Activated B cell treated with CpG ODN at 0.5 μM for 24 hours (primary cell): Measurements from ENCODE around the gene SLC25A14. TPM values are rescaled to one million over a fixed set of nuclear protein-coding genes. Genes with fewer than 3 reads are reported as not detected.
A peak's percentile ranks its signal among the peaks of the same experiment; 100 is the strongest.

Experiments
- ATAC-seq: fragments of 200-7000 bp; cut with Tn5 transposase; one replicate; pipeline ENCODE4 v1.10.0; 2021; ENCODE audit warnings: low read depth, mild to moderate bottlenecking, moderate library complexity
- CTCF ChIA-PET: fragments of 350-600 bp; sonication (Branson Sonifier 250); formaldehyde crosslinking; loops from one replicate; lab custom pipeline; 2021; ENCODE audit warnings: antibody characterized with exemption; lab: Charles Lee
- POLR2A ChIA-PET: fragments of 350-600 bp; sonication (Branson Sonifier 250); formaldehyde crosslinking; loops from one replicate; lab custom pipeline; 2021; ENCODE audit warnings: antibody characterized with exemption; lab: Charles Lee
- DNase-seq: peaks from one replicate; pipeline ENCODE4 v3.0.0; 2022
- H3K27ac Mint-ChIP-seq: one replicate; pipeline ENCODE4 v1.8.0; 2020; ENCODE audit warnings: mixed read lengths
- H3K27me3 Mint-ChIP-seq: one replicate; pipeline ENCODE4 v1.8.0; 2021; ENCODE audit warnings: mixed read lengths
- H3K36me3 Mint-ChIP-seq: one replicate; pipeline ENCODE4 v1.8.0; 2021; ENCODE audit warnings: low read depth, mixed read lengths
- H3K4me1 Mint-ChIP-seq: one replicate; pipeline ENCODE4 v1.8.0; 2021; ENCODE audit warnings: mixed read lengths
- H3K4me3 Mint-ChIP-seq: one replicate; pipeline ENCODE4 v1.8.0; 2020; ENCODE audit warnings: mild to moderate bottlenecking, mixed read lengths
- H3K9me3 Mint-ChIP-seq: one replicate; pipeline ENCODE4 v1.8.0; 2020; ENCODE audit warnings: mixed read lengths
- intact Hi-C: fragments of 100-400 bp; cut with micrococcal nuclease; formaldehyde crosslinking; loops from one replicate; pipeline ENCODE4 v1.15.1; 2024
- total RNA-seq: library from RNA; stranded (reverse); gene quantifications from 2 replicates; pipeline ENCODE4 v1.2.3, GENCODE V29; 2022
- TF ChIP-seq, protein P1 (sequence below): fragments of 200-600 bp; IDR thresholded peaks from one replicate; pipeline ENCODE4 v1.8.0; 2022; ENCODE audit warnings: antibody characterized with exemption, mild to moderate bottlenecking

Gene SLC25A14, protein sequence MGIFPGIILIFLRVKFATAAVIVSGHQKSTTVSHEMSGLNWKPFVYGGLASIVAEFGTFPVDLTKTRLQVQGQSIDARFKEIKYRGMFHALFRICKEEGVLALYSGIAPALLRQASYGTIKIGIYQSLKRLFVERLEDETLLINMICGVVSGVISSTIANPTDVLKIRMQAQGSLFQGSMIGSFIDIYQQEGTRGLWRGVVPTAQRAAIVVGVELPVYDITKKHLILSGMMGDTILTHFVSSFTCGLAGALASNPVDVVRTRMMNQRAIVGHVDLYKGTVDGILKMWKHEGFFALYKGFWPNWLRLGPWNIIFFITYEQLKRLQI
- total RNA-seq = 12.2 and 13.8 TPM in 2 replicates

DNA sequence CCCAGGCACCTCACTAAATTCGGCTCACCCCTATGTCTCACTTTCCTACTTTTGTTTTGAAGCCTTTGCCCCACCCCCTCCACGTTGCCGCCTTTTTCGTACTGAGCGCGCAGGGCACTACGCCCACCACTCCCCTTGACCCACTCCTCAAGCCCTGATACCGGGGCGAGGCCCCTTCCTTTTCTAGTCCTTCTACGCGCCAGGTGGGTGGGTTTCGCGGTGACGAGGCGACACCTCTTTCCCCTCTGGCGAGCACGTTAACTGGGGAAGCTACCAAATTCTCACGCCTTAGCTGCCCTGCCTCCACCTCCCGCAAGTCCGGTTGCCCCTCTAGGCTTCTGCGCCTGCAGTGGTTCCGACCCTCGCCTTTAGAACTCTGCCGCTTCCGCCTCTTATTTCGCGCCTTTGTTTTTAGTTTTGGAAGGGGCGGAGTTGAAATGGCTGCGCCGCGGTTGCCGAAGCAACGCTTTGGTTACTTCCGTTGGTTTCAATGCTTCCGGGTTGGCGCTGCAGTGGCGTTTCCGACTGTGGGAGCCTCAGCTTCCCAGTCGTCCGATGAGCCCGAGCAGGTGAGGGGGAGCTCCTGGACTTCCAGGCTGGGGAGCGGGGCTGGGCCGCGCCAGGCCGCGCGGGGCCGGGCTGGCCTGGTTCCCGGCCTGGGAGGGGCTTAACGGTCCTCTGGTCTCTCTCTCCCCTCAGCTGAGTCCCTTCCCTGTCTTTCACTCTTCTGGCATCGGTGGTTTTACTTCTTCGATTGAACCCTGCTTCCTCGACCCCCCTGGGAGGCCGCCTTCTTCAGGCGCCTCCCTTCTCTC is at the start of gene SLC25A14:
SLC25A14 (plus strand) TSS at position 512 of the 815 bp plus-strand sequence. CDS start 360 bp downstream, outside the sequence.
- intact Hi-C loops = loop anchor here (1.0 kb wide), 3 partner anchors 62 to 564 kb away; partner anchors contain the start of genes ENOX2, RBMX2 and ZNF280C
- H3K9me3 Mint-ChIP-seq = no peaks in the 10 kb centered on the region
- POLR2A ChIA-PET = interaction anchor here (0.6 to 1.0 kb wide), 3 partner anchors 62 to 563 kb away, joined by 3 to 9 read pairs (median 5); partner anchors contain the start of genes ENOX2 and RBMX2
- peak within 1 kb of the TSS; percentile 80 for H3K27ac Mint-ChIP-seq
- peaks cover 5% of the 10 kb centered on the region for H3K36me3 Mint-ChIP-seq
- peak; percentile 52 for DNase-seq
- TF ChIP-seq, protein P1, sequence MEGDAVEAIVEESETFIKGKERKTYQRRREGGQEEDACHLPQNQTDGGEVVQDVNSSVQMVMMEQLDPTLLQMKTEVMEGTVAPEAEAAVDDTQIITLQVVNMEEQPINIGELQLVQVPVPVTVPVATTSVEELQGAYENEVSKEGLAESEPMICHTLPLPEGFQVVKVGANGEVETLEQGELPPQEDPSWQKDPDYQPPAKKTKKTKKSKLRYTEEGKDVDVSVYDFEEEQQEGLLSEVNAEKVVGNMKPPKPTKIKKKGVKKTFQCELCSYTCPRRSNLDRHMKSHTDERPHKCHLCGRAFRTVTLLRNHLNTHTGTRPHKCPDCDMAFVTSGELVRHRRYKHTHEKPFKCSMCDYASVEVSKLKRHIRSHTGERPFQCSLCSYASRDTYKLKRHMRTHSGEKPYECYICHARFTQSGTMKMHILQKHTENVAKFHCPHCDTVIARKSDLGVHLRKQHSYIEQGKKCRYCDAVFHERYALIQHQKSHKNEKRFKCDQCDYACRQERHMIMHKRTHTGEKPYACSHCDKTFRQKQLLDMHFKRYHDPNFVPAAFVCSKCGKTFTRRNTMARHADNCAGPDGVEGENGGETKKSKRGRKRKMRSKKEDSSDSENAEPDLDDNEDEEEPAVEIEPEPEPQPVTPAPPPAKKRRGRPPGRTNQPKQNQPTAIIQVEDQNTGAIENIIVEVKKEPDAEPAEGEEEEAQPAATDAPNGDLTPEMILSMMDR = no peak
- peak; percentile 89 for ATAC-seq
- no peaks in the 10 kb centered on the region for H3K27me3 Mint-ChIP-seq
- H3K4me1 Mint-ChIP-seq = peaks cover 17% of the 10 kb centered on the region
- CTCF ChIA-PET = no interaction called here
- peak within 1 kb of the TSS; percentile 93 for H3K4me3 Mint-ChIP-seq

DNA sequence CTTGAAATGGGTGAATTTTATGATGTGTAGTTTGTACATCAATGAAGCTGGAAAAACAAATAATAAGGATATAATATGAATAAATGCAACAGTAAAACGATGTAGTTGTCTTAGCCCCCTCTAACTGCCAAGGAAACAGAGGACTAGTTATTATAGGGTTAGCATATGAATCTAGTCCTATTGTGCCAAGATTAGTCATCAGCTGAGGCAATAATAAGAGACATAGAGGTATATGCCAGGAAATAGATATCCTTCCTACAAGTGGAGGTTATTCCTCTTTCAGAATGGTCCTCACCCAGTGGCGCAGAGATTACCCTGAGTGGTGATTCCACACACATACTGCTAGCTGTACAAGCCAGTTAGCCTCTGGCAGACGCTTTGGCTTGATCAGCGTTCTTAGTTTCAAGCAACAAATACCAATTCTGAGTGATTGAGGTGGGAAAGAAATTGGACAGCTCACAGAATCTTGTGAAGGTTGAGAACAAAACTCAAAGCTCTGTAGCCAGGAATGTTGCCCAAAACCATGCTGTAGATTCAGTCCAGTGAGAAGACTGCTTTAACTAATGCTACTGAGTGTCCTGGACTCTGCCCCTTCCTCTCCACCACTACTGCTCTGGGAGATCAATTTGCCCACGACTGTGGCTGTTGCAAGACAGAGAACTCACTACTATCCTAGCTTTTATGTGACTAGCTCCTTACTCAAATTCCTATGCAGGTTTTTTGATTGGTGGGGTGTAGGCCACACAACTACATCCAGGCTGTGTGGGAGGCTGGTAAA is 44.0 kb upstream of the SLC25A14 start:
- DNase-seq (no peak), ATAC-seq (no peak)
- no peaks in the 10 kb centered on the region for H3K9me3 Mint-ChIP-seq
- H3K27ac Mint-ChIP-seq = no peak overlapping the region
- no peaks in the 10 kb centered on the region for H3K4me1 Mint-ChIP-seq
- ChIA-PET POLR2A (no interaction called here), CTCF (interaction anchor here (0.9 kb wide), 1 partner anchor 253 kb away, joined by 3 read pairs; no protein-coding TSS in a partner anchor)
- H3K27me3 Mint-ChIP-seq = no peaks in the 10 kb centered on the region
- intact Hi-C loops = no loop called here
- TF ChIP-seq, protein P1 = no peak
- no peak overlapping the region for H3K4me3 Mint-ChIP-seq
- no peaks in the 10 kb centered on the region for H3K36me3 Mint-ChIP-seq

DNA sequence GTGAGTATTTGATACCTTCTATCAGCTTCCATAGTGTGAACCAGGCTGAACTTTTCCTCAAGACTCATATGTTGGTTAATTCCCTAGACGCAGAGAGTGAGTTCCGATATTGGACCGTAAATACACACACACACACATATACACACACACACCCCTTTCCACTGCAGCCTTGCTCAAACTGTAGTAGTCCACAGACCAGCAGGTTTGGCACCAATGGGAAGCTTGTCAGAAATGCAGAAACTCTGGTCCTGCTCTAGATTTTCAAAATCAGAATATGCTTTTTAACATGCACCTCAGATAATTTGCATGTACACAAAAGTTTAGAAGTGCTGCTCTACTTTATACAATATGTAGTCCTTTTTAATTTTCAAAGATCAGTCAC is 43.4 kb upstream of the SLC25A14 start:
- TF ChIP-seq, protein P1 = no peak
- no peak overlapping the region for H3K27ac Mint-ChIP-seq
- POLR2A ChIA-PET = no interaction called here
- no peaks in the 10 kb centered on the region for H3K27me3 Mint-ChIP-seq
- no peaks in the 10 kb centered on the region for H3K36me3 Mint-ChIP-seq
- no peak for ATAC-seq
- intact Hi-C loops = no loop called here
- CTCF ChIA-PET = no interaction called here
- H3K4me3 Mint-ChIP-seq = no peak overlapping the region
- DNase-seq = no peak
- no peaks in the 10 kb centered on the region for H3K9me3 Mint-ChIP-seq
- no peaks in the 10 kb centered on the region for H3K4me1 Mint-ChIP-seq

DNA sequence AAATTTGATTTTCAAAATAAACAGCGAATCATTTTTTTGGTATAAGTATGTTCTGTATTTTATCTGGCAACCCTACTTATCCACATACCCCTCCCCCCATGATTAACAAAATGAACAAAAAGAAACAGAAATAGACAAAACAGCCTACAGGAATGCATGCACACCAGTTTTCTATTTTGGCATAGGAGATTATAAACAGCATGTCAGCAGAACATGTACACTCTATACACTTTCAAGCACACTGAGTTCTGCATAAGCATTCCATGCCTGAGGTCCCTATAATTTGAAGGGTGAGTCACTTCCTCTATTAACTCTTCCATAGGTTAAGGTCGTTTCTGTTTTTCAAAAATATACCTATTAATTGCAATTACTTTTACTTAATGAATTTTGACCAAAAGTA is 43.0 kb upstream of the SLC25A14 start:
- POLR2A ChIA-PET = no interaction called here
- no peaks in the 10 kb centered on the region for H3K36me3 Mint-ChIP-seq
- H3K4me1 Mint-ChIP-seq = no peaks in the 10 kb centered on the region
- H3K27ac Mint-ChIP-seq = no peak overlapping the region
- intact Hi-C loops = no loop called here
- no peak for DNase-seq
- no peaks in the 10 kb centered on the region for H3K9me3 Mint-ChIP-seq
- no peaks in the 10 kb centered on the region for H3K27me3 Mint-ChIP-seq
- CTCF ChIA-PET = no interaction called here
- H3K4me3 Mint-ChIP-seq = no peak overlapping the region
- no peak for ATAC-seq
- TF ChIP-seq, protein P1 = no peak
